Measurements from ENCODE around the gene BFAR. TPM values are rescaled to one million over a fixed set of nuclear protein-coding genes. Genes with fewer than 3 reads are reported as not detected.
"Not testable (repeated sequence)": the region's sequence is repeated elsewhere in the genome, so short reads cannot be mapped to it uniquely, and the experiment has no call there.

The BFAR gene
- total RNA-seq, 1 donor from 2014 or later = 74.5 TPM

DNA sequence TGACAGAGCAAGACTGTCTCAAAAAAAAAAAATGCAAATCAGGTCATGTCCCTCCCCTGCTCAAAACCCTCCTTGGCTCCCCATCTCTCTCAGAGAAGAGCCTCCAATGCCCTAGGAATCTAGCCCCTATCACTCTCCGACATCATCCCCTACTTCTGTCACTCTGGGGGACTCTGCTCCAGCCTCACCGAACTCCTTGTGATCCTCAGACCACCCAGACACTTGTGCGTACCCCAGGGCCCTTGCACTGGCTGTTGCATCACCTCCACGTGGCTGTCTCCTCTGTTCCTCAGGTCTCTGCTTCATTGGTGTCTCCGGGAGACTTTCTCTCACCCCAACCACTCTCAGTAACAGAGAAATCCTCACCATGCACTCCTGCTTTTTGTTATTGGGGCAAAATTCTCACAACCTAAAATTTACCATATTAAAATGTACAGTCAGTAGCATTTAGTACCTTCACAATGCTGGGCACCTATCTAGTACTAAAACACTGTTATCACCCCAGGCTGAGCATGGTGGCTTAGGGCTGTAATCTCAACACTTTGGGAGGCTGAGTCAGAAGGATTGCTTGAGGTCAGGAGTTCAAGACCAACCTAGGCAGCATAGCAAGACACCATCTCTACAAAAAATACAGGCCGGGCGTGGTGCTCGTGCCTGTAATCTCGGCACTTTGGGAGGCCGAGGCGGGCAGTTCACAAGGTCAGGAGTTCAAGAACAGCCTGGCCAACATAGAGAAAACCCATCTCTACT is 46.2 kb downstream of the BFAR start:
- H3K27me3 Mint-ChIP-seq (ENCODE audit: low read depth) = peaks cover 3% of the 10 kb centered on the region
- no peaks in the 10 kb centered on the region for H3K4me1 Mint-ChIP-seq
- no peak for TF ChIP-seq CTCF (conservative IDR thresholded peaks at IDR 0.05)
- H3K4me3 Mint-ChIP-seq = no peak overlapping the region
- no peak overlapping the region for H3K27ac Mint-ChIP-seq (ENCODE audit: unreplicated experiment)
- no peak for DNase-seq (ENCODE audit: low read depth, low spot score)
- peaks cover 9% of the 10 kb centered on the region for H3K9me3 Mint-ChIP-seq
- H3K36me3 Mint-ChIP-seq (ENCODE audit: low read depth) = no peaks in the 10 kb centered on the region

DNA sequence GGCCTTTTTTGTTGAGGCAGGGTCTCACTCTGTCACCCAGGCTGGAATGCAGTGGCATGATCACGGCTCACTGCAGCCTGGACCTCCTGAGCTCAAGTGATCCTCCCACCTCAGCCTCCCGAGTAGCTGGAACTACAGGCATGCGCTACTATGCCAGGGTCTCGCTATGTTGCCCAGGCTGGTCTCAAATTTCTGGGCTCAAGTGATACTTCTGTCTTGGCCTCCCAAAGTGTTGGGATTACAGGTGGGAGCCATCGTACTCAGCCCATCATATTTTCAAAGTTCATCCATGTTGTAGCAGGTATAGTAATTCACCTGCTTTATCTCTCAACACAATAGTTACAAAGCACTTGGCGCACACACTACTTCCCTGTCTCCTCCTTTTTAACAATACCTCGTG is 47.6 kb downstream of the BFAR start:
- not testable (repeated sequence) for H3K27me3 Mint-ChIP-seq (ENCODE audit: low read depth); H3K4me3 Mint-ChIP-seq; H3K27ac Mint-ChIP-seq (ENCODE audit: unreplicated experiment); H3K4me1 Mint-ChIP-seq; DNase-seq (ENCODE audit: low read depth, low spot score); H3K36me3 Mint-ChIP-seq (ENCODE audit: low read depth); H3K9me3 Mint-ChIP-seq

DNA sequence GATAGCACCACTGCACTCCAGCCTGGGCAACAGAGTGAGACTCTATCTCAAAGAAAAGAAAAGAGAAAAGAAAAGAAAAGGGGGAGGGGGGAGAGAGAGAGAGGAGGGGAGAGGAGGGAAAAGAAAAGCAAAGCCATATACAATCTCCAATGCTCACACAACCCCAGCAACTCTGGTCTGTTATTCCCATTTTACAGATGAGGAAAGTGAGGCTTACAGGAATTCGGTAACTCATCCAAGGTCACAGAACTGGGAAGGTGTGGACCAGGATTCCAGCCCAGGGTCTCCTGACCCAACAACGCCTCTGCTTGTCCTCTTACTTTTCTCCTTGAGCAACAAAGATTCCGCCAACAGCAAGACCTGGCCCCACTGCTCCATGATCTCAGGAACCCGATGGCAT is 48.4 kb downstream of the BFAR start:
- H3K4me3 Mint-ChIP-seq = no peak overlapping the region
- H3K36me3 Mint-ChIP-seq (ENCODE audit: low read depth) = no peaks in the 10 kb centered on the region
- no peak for TF ChIP-seq CTCF (conservative IDR thresholded peaks at IDR 0.05)
- H3K27me3 Mint-ChIP-seq (ENCODE audit: low read depth) = peaks cover 2% of the 10 kb centered on the region
- no peak overlapping the region for H3K27ac Mint-ChIP-seq (ENCODE audit: unreplicated experiment)
- H3K9me3 Mint-ChIP-seq = peaks cover 4% of the 10 kb centered on the region
- H3K4me1 Mint-ChIP-seq = no peaks in the 10 kb centered on the region
- DNase-seq (ENCODE audit: low read depth, low spot score) = no peak

- Mint-ChIP-seq H3K4me1 (no peaks in the 10 kb centered on the region), H3K27me3 (ENCODE audit: low read depth) (peaks cover 2% of the 10 kb centered on the region), H3K36me3 (ENCODE audit: low read depth) (no peaks in the 10 kb centered on the region), H3K4me3 (no peak overlapping the region), H3K27ac (ENCODE audit: unreplicated experiment) (no peak overlapping the region), H3K9me3 (no peaks in the 10 kb centered on the region)
- no peak for DNase-seq (ENCODE audit: low read depth, low spot score)
- TF ChIP-seq CTCF (conservative IDR thresholded peaks at IDR 0.05) = no peak
Observed at GRCh38 chr16:14682121-14682520, 49.4 kb downstream of the BFAR start.

- H3K27ac Mint-ChIP-seq (ENCODE audit: unreplicated experiment) = not testable (repeated sequence)
Observed at GRCh38 chr16:14685870-14686793, 53.4 kb downstream of the BFAR start.

DNA sequence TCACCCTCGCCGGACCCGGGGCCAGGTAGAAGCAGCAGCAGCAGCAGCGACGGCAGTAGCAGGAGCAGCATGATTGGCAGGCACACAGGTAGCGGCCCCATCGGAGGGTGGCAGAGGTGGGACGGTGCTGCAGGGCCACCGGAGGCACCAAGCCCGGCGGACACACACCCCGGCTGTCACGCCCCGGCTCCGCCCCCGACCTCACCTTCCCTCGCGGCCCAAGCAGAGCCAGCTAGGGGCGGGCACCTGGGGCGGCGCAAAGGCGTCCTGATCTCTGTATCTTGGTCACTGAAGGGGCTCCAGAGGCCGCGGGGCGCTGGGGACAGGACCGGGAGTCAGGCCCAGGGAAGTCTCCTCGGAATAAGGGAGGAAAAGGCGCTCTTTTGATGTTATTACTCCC is 61.4 kb downstream of the BFAR start, which contains the start of gene PLA2G10:
Gene PLA2G10, minus strand, starts transcription at position 180 of the 400 bp plus-strand sequence. Its CDS starts 79 bp downstream, at position 101.
- not testable (repeated sequence) for H3K27me3 Mint-ChIP-seq (ENCODE audit: low read depth); DNase-seq (ENCODE audit: low read depth, low spot score); H3K9me3 Mint-ChIP-seq; H3K4me1 Mint-ChIP-seq; H3K27ac Mint-ChIP-seq (ENCODE audit: unreplicated experiment); H3K4me3 Mint-ChIP-seq; H3K36me3 Mint-ChIP-seq (ENCODE audit: low read depth)

More at GRCh38 chr16:14685870-14686793, 53.4 kb downstream of the BFAR start:
- not testable (repeated sequence) for H3K36me3 Mint-ChIP-seq (ENCODE audit: low read depth); H3K27me3 Mint-ChIP-seq (ENCODE audit: low read depth); H3K4me3 Mint-ChIP-seq; DNase-seq (ENCODE audit: low read depth, low spot score); H3K4me1 Mint-ChIP-seq; H3K9me3 Mint-ChIP-seq

GRCh38 chr16:14701859-14702258 is 69.1 kb downstream of the BFAR start:
- H3K36me3 Mint-ChIP-seq (ENCODE audit: low read depth); DNase-seq (ENCODE audit: low read depth, low spot score); H3K4me3 Mint-ChIP-seq; H3K9me3 Mint-ChIP-seq; H3K27ac Mint-ChIP-seq (ENCODE audit: unreplicated experiment); H3K4me1 Mint-ChIP-seq; H3K27me3 Mint-ChIP-seq (ENCODE audit: low read depth): not testable (repeated sequence)

- not testable (repeated sequence) for H3K27me3 Mint-ChIP-seq (ENCODE audit: low read depth)
Observed at GRCh38 chr16:14702672-14703071, 69.9 kb downstream of the BFAR start.

DNA sequence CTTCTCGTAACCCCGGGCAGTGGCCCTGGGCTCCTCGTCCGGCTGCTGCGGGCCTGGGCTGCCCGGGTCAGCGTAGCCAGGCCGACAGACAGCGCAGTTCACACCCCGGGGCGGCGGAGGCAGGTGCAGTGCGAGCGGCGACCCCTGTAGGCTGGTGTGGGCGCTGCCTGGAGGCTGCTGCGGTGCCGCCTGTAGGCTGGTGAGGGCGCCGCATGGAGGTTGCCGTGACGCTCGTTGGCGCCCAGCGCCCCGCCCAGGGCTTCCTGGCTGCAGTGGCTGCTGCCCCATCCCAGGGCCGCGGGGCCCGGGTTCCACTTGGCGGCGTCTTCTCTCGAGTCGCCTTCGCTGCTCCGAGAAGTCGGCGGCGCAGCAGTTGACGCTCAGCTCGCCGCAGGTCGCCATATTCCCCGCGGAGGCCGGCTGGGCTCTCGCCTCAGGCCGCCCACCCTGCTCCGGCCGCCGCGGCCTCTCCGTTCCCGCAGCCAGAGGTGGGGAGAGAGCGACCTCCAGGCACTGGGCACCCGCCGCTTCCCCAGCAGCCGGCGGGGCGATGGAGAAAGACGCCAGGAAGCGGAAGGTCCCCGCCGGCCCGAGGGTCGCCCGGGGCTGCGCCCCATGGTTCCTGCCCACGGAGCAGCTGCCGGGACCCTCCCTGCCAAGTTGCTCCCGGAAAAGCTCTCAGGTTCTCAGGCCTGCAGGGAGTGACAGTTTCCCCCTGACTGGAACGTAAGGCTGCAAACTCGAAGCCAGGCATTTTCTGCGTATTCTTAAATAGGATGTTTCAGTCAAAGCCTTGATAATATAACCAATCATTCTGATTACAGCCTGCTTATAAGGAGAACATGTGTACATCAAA is 70.6 kb downstream of the BFAR start, which contains the start of gene NPIPA3:
Gene NPIPA3, plus strand, starts transcription at position 256 of the 856 bp plus-strand sequence. CDS start 5,533 bp downstream, outside the sequence.
- H3K4me1 Mint-ChIP-seq; H3K4me3 Mint-ChIP-seq; DNase-seq (ENCODE audit: low read depth, low spot score); H3K9me3 Mint-ChIP-seq; H3K36me3 Mint-ChIP-seq (ENCODE audit: low read depth); H3K27me3 Mint-ChIP-seq (ENCODE audit: low read depth); H3K27ac Mint-ChIP-seq (ENCODE audit: unreplicated experiment): not testable (repeated sequence)

More at GRCh38 chr16:14702672-14703071, 69.9 kb downstream of the BFAR start:
- H3K9me3 Mint-ChIP-seq; H3K4me1 Mint-ChIP-seq; H3K4me3 Mint-ChIP-seq; DNase-seq (ENCODE audit: low read depth, low spot score); H3K27ac Mint-ChIP-seq (ENCODE audit: unreplicated experiment); H3K36me3 Mint-ChIP-seq (ENCODE audit: low read depth): not testable (repeated sequence)

Measured in neural crest cell (in vitro differentiated cells).